H1 (cell line): ENCODE data around the gene C2orf72. TPM values are rescaled to one million over a fixed set of nuclear protein-coding genes. Genes with fewer than 3 reads are reported as not detected.

Source experiments
- CTCF ChIA-PET: fragments of 300-600 bp; sonication (Branson Sonifier 250); formaldehyde crosslinking; loops from one replicate; lab custom pipeline; 2021; ENCODE audit not compliant: partially characterized antibody; lab: Charles Lee
- POLR2A ChIA-PET: fragments of 300-600 bp; sonication (Branson Sonifier 250); formaldehyde crosslinking; loops from one replicate; lab custom pipeline; 2021; ENCODE audit warnings: inconsistent platforms; ENCODE audit not compliant: partially characterized antibody; lab: Charles Lee
- DNase-seq, 2 experiments: peaks; one replicate each; pipeline versions ENCODE4 v3.0.0 to v3.0.0-alpha.2; 2010 to 2022; ENCODE audit warnings: low spot score in 2 of 2, low read depth in 1 of 2, mixed read lengths in 1 of 2
- FAIRE-seq: peaks from 2 replicates; lab custom pipeline; 2011; peaks lifted over from hg19 to GRCh38; lab: Jason Lieb, UNC
- H2AFZ ChIP-seq: 2 replicates; pipeline ENCODE4 v1.8.1; 2012; ENCODE audit warnings: low read length, inconsistent platforms
- H2AK5ac ChIP-seq: 2 replicates; pipeline ENCODE4 v1.6.1; 2013; ENCODE audit warnings: low read depth, low read length
- H2BK120ac ChIP-seq: replicated peaks from 2 replicates; pipeline ENCODE3; 2013; ENCODE audit warnings: low read depth, low read length, inconsistent platforms
- H2BK12ac ChIP-seq: 2 replicates; pipeline ENCODE4 v1.6.1; 2013; ENCODE audit warnings: low read depth, low read length
- H2BK15ac ChIP-seq: 2 replicates; pipeline ENCODE4 v1.6.1; 2013; ENCODE audit warnings: low read length
- H2BK20ac ChIP-seq: 2 replicates; pipeline ENCODE4 v1.6.1; 2013; ENCODE audit warnings: low read length
- H2BK5ac ChIP-seq: 2 replicates; pipeline ENCODE4 v1.6.1; 2013; ENCODE audit warnings: low read depth, low read length
- H3K14ac ChIP-seq: 2 replicates; pipeline ENCODE4 v1.6.1; 2013; ENCODE audit warnings: inconsistent platforms; ENCODE audit not compliant: insufficient read length
- H3K18ac ChIP-seq: 2 replicates; pipeline ENCODE4 v1.6.1; 2013; ENCODE audit warnings: low read length; ENCODE audit errors: extremely low read depth
- H3K23ac ChIP-seq: 2 replicates; pipeline ENCODE4 v1.6.1; 2013; ENCODE audit warnings: inconsistent platforms; ENCODE audit not compliant: insufficient read length
- H3K23me2 ChIP-seq: 2 replicates; pipeline ENCODE4 v1.6.1; 2013; ENCODE audit warnings: low read depth, low read length
- H3K27ac ChIP-seq: 2 replicates; pipeline ENCODE4 v1.6.1; 2011; ENCODE audit warnings: low read depth, low read length, inconsistent platforms
- H3K27me3 ChIP-seq, 4 experiments: replicated peaks in 1 of 4; 1 replicate in 1 of 4; 2 replicates in 3 of 4; pipeline versions ENCODE4 v1.6.1 to v1.8.1; 2011 to 2013; ENCODE audit warnings: low read length in 3 of 4, mild to moderate bottlenecking in 3 of 4, inconsistent platforms in 2 of 4, mixed read lengths in 2 of 4, moderate library complexity in 1 of 4; ENCODE audit not compliant: control insufficient read depth in 3 of 4, insufficient read depth in 3 of 4; ENCODE audit errors: extremely low read depth in 1 of 4
- H3K36me3 ChIP-seq, 4 experiments: 2 replicates each; pipeline versions ENCODE4 v1.6.1 to v1.8.1; 2011 to 2013; ENCODE audit warnings: mild to moderate bottlenecking in 4 of 4, low read length in 3 of 4, moderate library complexity in 2 of 4, control low read depth in 1 of 4, inconsistent platforms in 1 of 4; ENCODE audit not compliant: insufficient read depth in 4 of 4, control insufficient read depth in 2 of 4
- H3K4ac ChIP-seq: replicated peaks from 2 replicates; pipeline ENCODE3; 2013; ENCODE audit warnings: low read length, low read depth, mixed read lengths, inconsistent platforms; ENCODE audit not compliant: insufficient read length
- H3K4me1 ChIP-seq, 4 experiments: replicated peaks in 1 of 4; 1 replicate in 1 of 4; 2 replicates in 3 of 4; pipeline versions ENCODE4 v1.6.1 to v1.8.1; 2011 to 2013; ENCODE audit warnings: low read length in 3 of 4, inconsistent platforms in 2 of 4, mixed read lengths in 1 of 4; ENCODE audit not compliant: insufficient read depth in 4 of 4, control insufficient read depth in 3 of 4
- H3K4me2 ChIP-seq, 2 experiments: 2 replicates each; pipeline versions ENCODE4 v1.6.1 to v1.8.1; 2011 to 2013; ENCODE audit warnings: low read depth in 2 of 2, low read length in 2 of 2, control low read depth in 1 of 2, inconsistent platforms in 1 of 2, mild to moderate bottlenecking in 1 of 2; ENCODE audit not compliant: insufficient read depth in 1 of 2
- H3K4me3 ChIP-seq, 4 experiments: fragments of 200-600, 300-600 bp in 1 of 4; sonication (generic), shearing (Covaris generic), sonication (Bioruptor Twin) in 1 of 4; 2 replicates each; pipeline versions ENCODE4 v1.5.1 to v1.8.1; 2011 to 2016; ENCODE audit warnings: low read length in 4 of 4, low read depth in 3 of 4, control low read depth in 2 of 4, inconsistent platforms in 2 of 4, mild to moderate bottlenecking in 2 of 4, mixed read lengths in 1 of 4, moderate library complexity in 1 of 4; ENCODE audit not compliant: insufficient read depth in 2 of 4; ENCODE audit errors: extremely low read depth in 1 of 4
- H3K56ac ChIP-seq: replicated peaks from 2 replicates; pipeline ENCODE3; 2013; ENCODE audit warnings: low read depth, mild to moderate bottlenecking, mixed read lengths, low read length, inconsistent platforms; ENCODE audit not compliant: insufficient read length
- H3K79me1 ChIP-seq: 2 replicates; pipeline ENCODE4 v1.6.1; 2013; ENCODE audit warnings: low read depth, low read length, control low read depth
- H3K79me2 ChIP-seq, 2 experiments: 2 replicates each; pipeline versions ENCODE4 v1.6.1 to v1.8.1; 2012 to 2013; ENCODE audit warnings: low read length in 2 of 2, mild to moderate bottlenecking in 2 of 2, inconsistent platforms in 1 of 2; ENCODE audit not compliant: insufficient read depth in 2 of 2, control insufficient read depth in 1 of 2
- H3K9ac ChIP-seq, 4 experiments: replicated peaks in 1 of 4; 1 replicate in 1 of 4; 2 replicates in 3 of 4; pipeline versions ENCODE4 v1.6.1 to v1.8.1; 2011 to 2013; ENCODE audit warnings: low read depth in 3 of 4, low read length in 3 of 4, control low read depth in 2 of 4, mild to moderate bottlenecking in 2 of 4, moderate library complexity in 2 of 4, inconsistent platforms in 1 of 4; ENCODE audit errors: extremely low read depth in 1 of 4
- H3K9me3 ChIP-seq, 2 experiments: 2 replicates each; pipeline versions ENCODE4 v1.6.1 to v1.8.1; 2012 to 2013; ENCODE audit warnings: mild to moderate bottlenecking in 2 of 2, moderate library complexity in 2 of 2, control low read depth in 1 of 2, inconsistent platforms in 1 of 2, low read depth in 1 of 2, low read length in 1 of 2, mixed read lengths in 1 of 2; ENCODE audit not compliant: insufficient read depth in 2 of 2
- H4K20me1 ChIP-seq, 2 experiments: replicated peaks in 1 of 2; 2 replicates each; pipeline versions ENCODE3 to v1.8.1; 2011 to 2013; ENCODE audit warnings: inconsistent platforms in 2 of 2, low read length in 2 of 2, mild to moderate bottlenecking in 1 of 2; ENCODE audit not compliant: insufficient read depth in 2 of 2, control insufficient read depth in 1 of 2
- H4K5ac ChIP-seq: 2 replicates; pipeline ENCODE4 v1.6.1; 2013; ENCODE audit warnings: low read length, low read depth, mixed read lengths, inconsistent platforms; ENCODE audit not compliant: insufficient read length
- H4K8ac ChIP-seq: 2 replicates; pipeline ENCODE4 v1.8.0; 2013; ENCODE audit warnings: mild to moderate bottlenecking, moderate library complexity, low read length, inconsistent platforms; ENCODE audit not compliant: insufficient read depth; ENCODE audit errors: extremely low read depth
- H4K91ac ChIP-seq: replicated peaks from 2 replicates; pipeline ENCODE3; 2013; ENCODE audit warnings: low read length, mixed read lengths, inconsistent platforms; ENCODE audit not compliant: insufficient read length
- CTCF ChIP-seq, 3 experiments: IDR thresholded peaks; 1 replicate in 2 of 3; 2 replicates in 1 of 3; pipeline versions ENCODE4 v1.5.1 to v1.6.1; 2011; ENCODE audit warnings: low read length in 3 of 3, mild to moderate bottlenecking in 3 of 3, inconsistent platforms in 2 of 3, low read depth in 1 of 3, moderate library complexity in 1 of 3; ENCODE audit not compliant: insufficient read depth in 1 of 3; ENCODE audit errors: control extremely low read depth in 1 of 3
- GTF2F1 ChIP-seq: IDR thresholded peaks from 2 replicates; pipeline ENCODE4 v1.6.1; 2012; ENCODE audit warnings: low read depth, low read length, improper control_type of control experiment, borderline replicate concordance
- NRF1 ChIP-seq: IDR thresholded peaks from 2 replicates; pipeline ENCODE4 v1.6.1; 2011; ENCODE audit warnings: mild to moderate bottlenecking, low read depth, low read length, improper control_type of control experiment
- RFX5 ChIP-seq: IDR thresholded peaks from 2 replicates; pipeline ENCODE4 v1.6.1; 2011; ENCODE audit warnings: low read depth, low read length, improper control_type of control experiment, borderline replicate concordance
- SP4 ChIP-seq: IDR thresholded peaks from 2 replicates; pipeline ENCODE4 v1.6.1; 2012; ENCODE audit warnings: low read length, inconsistent platforms
- ZNF274 ChIP-seq: IDR thresholded peaks from 2 replicates; pipeline ENCODE4 v1.7.0; 2012; ENCODE audit warnings: low read length, borderline replicate concordance; ENCODE audit errors: extremely low read depth
- WGBS, 2 experiments: shearing (Covaris generic) in 1 of 2; methylation state at CpG; one replicate each; pipeline versions ENCODE4 v1.1.6 to v1.1.7; 2013 to 2015; ENCODE audit warnings: low lambda C conversion rate in 2 of 2, mixed read lengths in 2 of 2, inconsistent platforms in 1 of 2, low coverage in 1 of 2, missing lambda C conversion rate in 1 of 2; ENCODE audit not compliant: insufficient replicate concordance in 2 of 2, insufficient coverage in 1 of 2, insufficient read length in 1 of 2; ENCODE audit errors: extremely low coverage in 1 of 2, missing lambda C conversion rate in 1 of 2; 5-methylcytosine and 5-hydroxymethylcytosine counted together
- polyA plus RNA-seq, 7 experiments: library from polyadenylated mRNA; depleted of rRNA in 3 of 7; stranded (reverse) in 5 of 7; unstranded in 2 of 7; fragments of >200 nt in 5 of 7; fragments of 200-250 nt in 2 of 7; gene quantifications; 1 replicate in 5 of 7; 2 replicates in 1 of 7; 4 replicates in 1 of 7; pipeline versions ENCODE4 v1.2.1 to v1.2.3, GENCODE V29; 2011 to 2013; ENCODE audit warnings: missing spikeins in 2 of 7, mixed read lengths in 2 of 7
- total RNA-seq: library from RNA; stranded (reverse); fragmentation: NEBNext Ultra II Directional; extraction: Animal tissue kit (Norgen Biotek cat#: 25700); gene quantifications from 2 replicates; pipeline ENCODE4 v1.2.1, GENCODE V29; 2021
- TF ChIP-seq, protein P1 (sequence below): IDR thresholded peaks from 2 replicates; pipeline ENCODE4 v1.6.1; 2011; ENCODE audit warnings: low read depth, mild to moderate bottlenecking, low read length; ENCODE audit not compliant: insufficient read depth
- TF ChIP-seq, protein P2 (sequence below): IDR thresholded peaks from 2 replicates; pipeline ENCODE4 v1.6.1; 2012; ENCODE audit warnings: inconsistent platforms

C2orf72 gene
- total and polyA plus RNA-seq, 2 of the 8 experiments (the other 6 are each of a cell fraction or from before 2014, with no cell fraction given), result 1.1 to 1.7 TPM

DNA sequence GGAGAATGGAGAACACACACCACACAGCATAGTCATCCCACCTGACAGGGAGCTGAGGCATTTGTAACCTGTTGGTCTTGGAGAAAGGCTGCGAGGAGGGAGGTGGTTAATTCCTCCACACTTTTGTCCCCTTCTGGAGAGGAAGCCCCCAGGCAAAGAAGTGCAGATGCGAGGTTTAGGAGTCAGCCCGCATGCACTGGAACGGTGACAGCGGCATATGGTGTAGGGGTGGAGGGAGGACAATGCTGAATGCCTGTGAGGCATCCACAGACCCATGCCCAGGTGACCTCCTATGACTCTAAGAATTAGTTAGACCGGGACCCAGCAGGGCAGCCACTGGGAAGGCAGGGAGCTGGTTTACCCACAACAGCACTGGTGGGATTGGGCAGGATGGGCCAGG is 29.2 kb upstream of the C2orf72 start:
- H2AFZ ChIP-seq, result no peak overlapping the region
- CTCF ChIA-PET, result interaction anchor here (1.1 to 2.0 kb wide), 8 partner anchors 9 to 184 kb away, joined by 3 to 10 read pairs (median 6); no protein-coding TSS in a partner anchor

More for the DNA sequence above, 29.2 kb upstream of the C2orf72 start:
- no peak overlapping the region for H2BK120ac ChIP-seq
- no peak overlapping the region for H3K23ac ChIP-seq
- no peak overlapping the region for H3K4ac ChIP-seq
- no peak overlapping the region for H3K4me3 ChIP-seq
- DNase-seq, result no peak
- no peak overlapping the region for H2BK5ac ChIP-seq
- H3K27me3 ChIP-seq, result no peaks in the 10 kb centered on the region; a peak in 1 of 7 replicates
- no peak overlapping the region for H2BK15ac ChIP-seq
- no peak for TF ChIP-seq SP4
- TF ChIP-seq, protein P1, sequence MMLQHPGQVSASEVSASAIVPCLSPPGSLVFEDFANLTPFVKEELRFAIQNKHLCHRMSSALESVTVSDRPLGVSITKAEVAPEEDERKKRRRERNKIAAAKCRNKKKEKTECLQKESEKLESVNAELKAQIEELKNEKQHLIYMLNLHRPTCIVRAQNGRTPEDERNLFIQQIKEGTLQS, result no peak
- no peak for TF ChIP-seq CTCF (IDR thresholded peaks at IDR 0.05; ENCODE audit: control extremely low read depth in 1 of 3, insufficient read depth in 1 of 3, low read depth in 1 of 3, low read length in 3 of 3)
- no peak for TF ChIP-seq NRF1
- TF ChIP-seq, protein P2, sequence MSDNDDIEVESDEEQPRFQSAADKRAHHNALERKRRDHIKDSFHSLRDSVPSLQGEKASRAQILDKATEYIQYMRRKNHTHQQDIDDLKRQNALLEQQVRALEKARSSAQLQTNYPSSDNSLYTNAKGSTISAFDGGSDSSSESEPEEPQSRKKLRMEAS, result no peak
- no peak for TF ChIP-seq ZNF274
- no peak for TF ChIP-seq GTF2F1
- no peak for TF ChIP-seq RFX5
- TF ChIP-seq, all 59 proteins: peak for 0
- no peak overlapping the region for H3K9ac ChIP-seq
- H4K5ac ChIP-seq, result no peak overlapping the region
- H3K4me1 ChIP-seq, result no peaks in the 10 kb centered on the region
- H3K18ac ChIP-seq, result no peak overlapping the region
- peaks cover 3% of the 10 kb centered on the region in 2 experiments; a peak in 1 of 4 replicates for H3K9me3 ChIP-seq
- no peak overlapping the region for H3K56ac ChIP-seq
- peaks cover 10% of the 10 kb centered on the region; the same call in 1 of the 2 replicates for H3K23me2 ChIP-seq
- no peak for FAIRE-seq
- H3K27ac ChIP-seq, result no peak overlapping the region
- no peak overlapping the region for H2AK5ac ChIP-seq
- H4K20me1 ChIP-seq, result peaks cover 0 to 2% of the 10 kb centered on the region in 2 experiments
- H3K14ac ChIP-seq, result no peak overlapping the region
- POLR2A ChIA-PET, result interaction anchor here (1.2 kb wide), 1 partner anchor 13 kb away, joined by 3 read pairs; the partner anchor contains the start of gene SPATA3
- no peak overlapping the region for H4K91ac ChIP-seq
- no peak overlapping the region for H3K4me2 ChIP-seq
- no peak overlapping the region for H4K8ac ChIP-seq
- H2BK20ac ChIP-seq, result no peak overlapping the region
- WGBS, 2 experiments, result 87% methylated on average over 6 of the region's 6 CpGs; no CpG with 5 or more reads in 1 of the 2 experiments
- H3K79me1 ChIP-seq, result no peaks in the 10 kb centered on the region
- no peaks in the 10 kb centered on the region for H3K79me2 ChIP-seq
- no peak overlapping the region for H2BK12ac ChIP-seq
- no peaks in the 10 kb centered on the region for H3K36me3 ChIP-seq
